K562 (cell line): Measurements from ENCODE around the gene DOCK4. TPM values are rescaled to one million over a fixed set of nuclear protein-coding genes. Genes with fewer than 3 reads are reported as not detected.

ENCODE experiments used
- CBFA2T3 ChIP-seq: fragments of 450-650 bp; IDR thresholded peaks from 2 replicates; pipeline ENCODE4 v1.6.1; 2017
- CREM ChIP-seq: IDR thresholded peaks from 2 replicates; pipeline ENCODE4 v1.6.1; 2014; ENCODE audit warnings: antibody characterized with exemption, low read depth
- FOXP4 ChIP-seq: sonication (generic); formaldehyde crosslinking; IDR thresholded peaks from 2 replicates; pipeline ENCODE4 v1.8.0; 2022; ENCODE audit warnings: mild to moderate bottlenecking, missing genetic modification reagents, borderline replicate concordance
- FUS ChIP-seq: fragments of 200-400 bp; formaldehyde crosslinking; optimal IDR thresholded peaks from 2 replicates; pipeline ENCODE3; 2017; ENCODE audit warnings: low read depth, low read length
- GTF2F1 ChIP-seq: IDR thresholded peaks from 2 replicates; pipeline ENCODE4 v1.6.1; 2011; ENCODE audit warnings: low read depth, low read length, improper control_type of control experiment
- MTF1 ChIP-seq: fragments of 250-450 bp; sonication (Bioruptor Pico); IDR thresholded peaks from 2 replicates; pipeline ENCODE4 v1.9.0; 2021; ENCODE audit warnings: moderate library complexity, mild to moderate bottlenecking, inconsistent platforms, borderline replicate concordance
- NCOA1 ChIP-seq: fragments of 450-650 bp; IDR thresholded peaks from 2 replicates; pipeline ENCODE4 v1.6.1; 2016; ENCODE audit warnings: low read depth
- RFX1 ChIP-seq: fragments of 450-650 bp; IDR thresholded peaks from 2 replicates; pipeline ENCODE4 v1.6.1; 2016; ENCODE audit warnings: mild to moderate bottlenecking, moderate library complexity
- RNF219 ChIP-seq: fragments of 250-450 bp; sonication (Bioruptor Pico); IDR thresholded peaks from 2 replicates; pipeline ENCODE4 v1.5.0; 2022; ENCODE audit warnings: mild to moderate bottlenecking
- ZBTB17 ChIP-seq: fragments of 450-650 bp; formaldehyde crosslinking; IDR thresholded peaks from 2 replicates; pipeline ENCODE4 v1.4.0; 2020; ENCODE audit warnings: mild to moderate bottlenecking
- ZBTB26 ChIP-seq: fragments of 450-650 bp; formaldehyde crosslinking; IDR thresholded peaks from 2 replicates; pipeline ENCODE4 v1.4.0; 2022; ENCODE audit warnings: missing genetic modification characterization
- ZFP91 ChIP-seq: sonication (generic); formaldehyde crosslinking; IDR thresholded peaks from 2 replicates; pipeline ENCODE4 v1.8.0; 2022; ENCODE audit warnings: mild to moderate bottlenecking, missing genetic modification reagents
- ZNF146 ChIP-seq: IDR thresholded peaks from one replicate; pipeline ENCODE4 v1.6.1; 2018; ENCODE audit warnings: missing compliant biosample characterization; ENCODE audit not compliant: unreplicated experiment
- ZNF512 ChIP-seq: IDR thresholded peaks from 2 replicates; pipeline ENCODE4 v1.6.1; 2016; ENCODE audit warnings: missing genetic modification characterization, missing compliant biosample characterization
- ZNF584 ChIP-seq: fragments of 200-800 bp; sonication (Bioruptor generic); IDR thresholded peaks from 2 replicates; pipeline ENCODE4 v1.6.1; 2016; ENCODE audit warnings: low read depth, mild to moderate bottlenecking, missing genetic modification characterization, missing compliant biosample characterization
- polyA plus RNA-seq, 8 experiments: library from polyadenylated mRNA; depleted of rRNA in 4 of 8; stranded (reverse) in 5 of 8; unstranded in 3 of 8; fragments of >200 nt; fragmentation: Nextera tagmentation in 2 of 8; fragmentation: Illumina TruSeq in 1 of 8; extraction: Ambion mirVana in 2 of 8; extraction: Trizol in 1 of 8; gene quantifications; 2 replicates each; pipeline versions ENCODE4 v1.2.1 to v1.2.3, GENCODE V29; 2011 to 2014; ENCODE audit warnings: inconsistent platforms in 1 of 8, missing spikeins in 1 of 8
- total RNA-seq, 7 experiments: library from RNA; depleted of rRNA in 6 of 7; stranded (reverse); fragments of >200 nt in 6 of 7; fragmentation: Illumina TruSeq in 2 of 7; extraction: Trizol in 2 of 7; gene quantifications; 2 replicates each; pipeline versions ENCODE4 v1.2.1 to v1.2.3, GENCODE V29; 2011 to 2021; ENCODE audit warnings: low replicate concordance in 1 of 7
- TF ChIP-seq, protein P1 (sequence below): fragments of 250-450 bp; sonication (Bioruptor Pico); IDR thresholded peaks from 2 replicates; pipeline ENCODE4 v1.8.0; 2021; ENCODE audit warnings: moderate library complexity, mild to moderate bottlenecking, inconsistent platforms
- TF ChIP-seq, protein P2 (sequence below): fragments of 450-650 bp; IDR thresholded peaks from 2 replicates; pipeline ENCODE4 v1.6.1; 2016; ENCODE audit warnings: low read depth, mild to moderate bottlenecking, moderate library complexity

Gene DOCK4
- total and polyA plus RNA-seq, 9 of the 15 experiments (the other 6 are each of a cell fraction or from before 2014, with no cell fraction given): 0.42 to 5.7 (median 2.3) TPM

DNA sequence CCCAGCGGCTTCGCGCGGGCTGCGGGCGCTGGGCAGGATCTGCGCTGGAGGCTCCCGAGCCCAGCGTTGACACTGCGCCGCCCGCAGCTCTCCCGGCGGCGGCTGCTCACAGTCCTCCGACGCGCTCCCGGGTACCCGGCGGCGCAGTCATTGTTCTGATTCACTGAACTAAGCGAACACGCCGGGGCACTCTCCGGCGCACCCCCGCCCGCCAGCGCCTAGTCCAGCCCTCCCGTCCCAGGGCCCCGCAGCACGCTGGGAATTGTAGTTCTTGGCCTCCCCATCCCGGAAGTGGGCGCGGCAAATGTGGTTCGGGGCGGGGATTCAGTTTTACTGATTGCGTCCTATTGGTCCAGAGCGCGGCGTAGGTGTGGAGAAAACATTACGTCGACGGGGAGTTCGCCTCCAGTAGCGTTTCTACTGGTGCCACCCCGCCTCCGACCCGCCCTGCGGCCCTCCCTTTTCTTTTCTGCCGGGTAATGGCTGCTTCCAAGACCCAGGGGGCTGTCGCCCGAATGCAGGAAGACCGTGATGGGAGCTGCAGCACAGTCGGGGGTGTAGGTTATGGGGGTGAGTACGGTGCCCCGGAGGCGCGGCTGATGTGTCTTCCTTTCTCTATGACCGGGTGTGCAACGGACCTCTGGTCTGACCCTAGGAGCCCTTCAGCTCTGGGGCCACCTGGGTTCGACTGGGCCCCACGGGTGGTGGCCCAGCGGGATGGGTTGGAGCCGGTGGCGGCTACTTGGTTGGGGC is at the start of gene DOCK4, which contains the start of gene ZNF277 (continued):
- TF ChIP-seq ZFP91 (CRISPR knock-in tag): no peak
- no peak for TF ChIP-seq CBFA2T3
- peak; percentile 91 for TF ChIP-seq CREM
- no peak for TF ChIP-seq ZNF584 (CRISPR knock-in tag)
- TF ChIP-seq NCOA1: no peak
- no peak for TF ChIP-seq FOXP4 (CRISPR knock-in tag)
- TF ChIP-seq, protein P1, sequence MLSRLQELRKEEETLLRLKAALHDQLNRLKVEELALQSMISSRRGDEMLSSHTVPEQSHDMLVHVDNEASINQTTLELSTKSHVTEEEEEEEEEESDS (CRISPR knock-in tag): no peak
- TF ChIP-seq ZBTB26 (CRISPR knock-in tag): no peak
- no peak for TF ChIP-seq ZNF512 (tag)
- TF ChIP-seq, protein P2, sequence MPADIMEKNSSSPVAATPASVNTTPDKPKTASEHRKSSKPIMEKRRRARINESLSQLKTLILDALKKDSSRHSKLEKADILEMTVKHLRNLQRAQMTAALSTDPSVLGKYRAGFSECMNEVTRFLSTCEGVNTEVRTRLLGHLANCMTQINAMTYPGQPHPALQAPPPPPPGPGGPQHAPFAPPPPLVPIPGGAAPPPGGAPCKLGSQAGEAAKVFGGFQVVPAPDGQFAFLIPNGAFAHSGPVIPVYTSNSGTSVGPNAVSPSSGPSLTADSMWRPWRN: no peak
- TF ChIP-seq ZBTB17 (CRISPR knock-in tag): no peak
- TF ChIP-seq ZNF146 (CRISPR knock-in tag): no peak
- TF ChIP-seq MTF1 (CRISPR knock-in tag): no peak
- TF ChIP-seq FUS: no peak
- TF ChIP-seq GTF2F1: no peak
- no peak for TF ChIP-seq RFX1
- TF ChIP-seq RNF219 (CRISPR knock-in tag): no peak
